Subcutaneous adipose tissue (tissue), 4 donors: Measurements from ENCODE around the gene SAE1. TPM values are rescaled to one million over a fixed set of nuclear protein-coding genes. Genes with fewer than 3 reads are reported as not detected.

ENCODE experiments used
- total RNA-seq, 4 donors: library from RNA; depleted of rRNA; stranded (reverse); fragments of >200 nt; gene quantifications; one replicate each; pipeline ENCODE4 v1.1.0, GENCODE V29; 2016
- TF ChIP-seq, protein P1 (sequence below): fragments of 450-650 bp; IDR thresholded peaks from one replicate; pipeline ENCODE4 v1.5.1; 2016; ENCODE audit warnings: low read depth, mild to moderate bottlenecking, control low read depth, antibody characterized with exemption, moderate library complexity

The SAE1 gene
- total RNA-seq, 4 donors from 2014 or later = 43.9 to 56.7 (median 51.4) TPM

DNA sequence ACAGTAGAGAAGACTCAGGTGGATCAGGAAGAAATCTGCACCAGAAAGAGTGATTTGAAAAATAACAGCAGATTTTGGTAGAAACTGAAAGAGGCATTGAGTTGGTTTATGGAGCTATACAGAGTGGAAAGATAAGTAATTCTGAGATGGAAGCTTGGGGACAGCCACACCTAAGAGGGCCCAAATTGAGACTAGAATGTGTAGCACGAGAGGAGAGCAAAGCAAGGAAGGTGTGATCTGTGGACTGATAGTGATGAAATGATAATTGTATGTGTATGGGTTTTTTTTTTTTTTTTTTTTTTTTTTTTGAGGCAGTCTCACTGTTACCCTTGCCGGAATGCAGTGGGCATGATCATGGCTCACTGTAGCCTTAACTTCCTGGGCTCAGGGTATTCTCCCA lies 16.3 kb downstream of the SAE1 start:
- TF ChIP-seq, protein P1, sequence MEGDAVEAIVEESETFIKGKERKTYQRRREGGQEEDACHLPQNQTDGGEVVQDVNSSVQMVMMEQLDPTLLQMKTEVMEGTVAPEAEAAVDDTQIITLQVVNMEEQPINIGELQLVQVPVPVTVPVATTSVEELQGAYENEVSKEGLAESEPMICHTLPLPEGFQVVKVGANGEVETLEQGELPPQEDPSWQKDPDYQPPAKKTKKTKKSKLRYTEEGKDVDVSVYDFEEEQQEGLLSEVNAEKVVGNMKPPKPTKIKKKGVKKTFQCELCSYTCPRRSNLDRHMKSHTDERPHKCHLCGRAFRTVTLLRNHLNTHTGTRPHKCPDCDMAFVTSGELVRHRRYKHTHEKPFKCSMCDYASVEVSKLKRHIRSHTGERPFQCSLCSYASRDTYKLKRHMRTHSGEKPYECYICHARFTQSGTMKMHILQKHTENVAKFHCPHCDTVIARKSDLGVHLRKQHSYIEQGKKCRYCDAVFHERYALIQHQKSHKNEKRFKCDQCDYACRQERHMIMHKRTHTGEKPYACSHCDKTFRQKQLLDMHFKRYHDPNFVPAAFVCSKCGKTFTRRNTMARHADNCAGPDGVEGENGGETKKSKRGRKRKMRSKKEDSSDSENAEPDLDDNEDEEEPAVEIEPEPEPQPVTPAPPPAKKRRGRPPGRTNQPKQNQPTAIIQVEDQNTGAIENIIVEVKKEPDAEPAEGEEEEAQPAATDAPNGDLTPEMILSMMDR = no peak

DNA sequence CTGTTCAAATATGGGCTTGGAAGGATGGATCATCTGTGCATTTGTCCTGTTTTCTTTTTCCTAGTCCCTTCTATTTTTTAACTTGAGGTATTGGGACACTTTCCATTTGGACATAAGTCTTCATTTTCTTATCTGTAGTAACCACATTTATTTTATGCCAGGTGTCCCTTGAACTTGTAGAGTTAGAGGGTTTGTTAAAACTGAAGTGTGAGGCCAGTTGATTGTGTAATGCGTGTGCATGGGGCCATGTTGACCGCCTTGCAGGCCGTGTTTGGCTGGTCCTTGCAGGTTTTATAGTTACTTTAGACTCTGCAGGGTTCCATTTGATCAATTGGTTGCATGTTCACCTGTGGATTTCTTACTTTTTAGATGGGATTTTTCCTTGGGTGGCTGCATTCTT lies 21.0 kb downstream of the SAE1 start:
- TF ChIP-seq, protein P1 = no peak

DNA sequence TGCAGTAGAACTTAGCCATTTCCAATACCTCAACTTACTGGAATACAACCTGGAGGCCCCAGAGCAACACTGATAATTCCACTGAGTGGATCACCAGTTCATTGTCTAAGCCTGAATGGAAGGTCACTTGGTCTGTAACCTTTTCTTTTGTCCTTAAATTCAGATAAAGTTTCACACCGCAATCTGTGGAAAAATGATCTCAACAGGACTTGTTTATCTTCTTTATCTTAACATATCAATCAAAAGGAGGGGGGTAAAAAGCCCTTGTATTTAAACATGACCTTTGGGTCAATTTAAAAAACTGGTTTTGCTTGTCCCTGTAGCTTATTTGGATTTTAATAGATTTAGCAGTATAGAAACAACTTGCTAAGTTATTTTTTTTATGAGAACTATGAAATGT lies 21.6 kb downstream of the SAE1 start:
- TF ChIP-seq, protein P1 = no peak

DNA sequence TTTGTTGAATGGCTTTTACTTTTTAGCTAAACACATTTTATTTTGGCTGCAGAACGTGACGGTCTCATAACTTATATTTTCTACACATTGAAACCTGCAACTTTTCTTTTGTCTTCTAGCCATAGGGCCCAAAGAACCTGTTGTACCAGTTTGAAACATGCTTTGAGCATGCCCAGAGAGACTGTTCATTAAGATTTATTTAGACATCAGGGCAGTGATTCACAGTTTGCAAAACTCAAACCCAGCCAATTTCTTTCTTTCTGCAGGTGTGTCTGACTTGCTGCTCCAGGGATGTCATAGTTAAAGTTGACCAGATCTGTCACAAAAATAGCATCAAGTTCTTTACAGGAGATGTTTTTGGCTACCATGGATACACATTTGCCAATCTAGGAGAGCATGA lies 22.0 kb downstream of the SAE1 start:
- TF ChIP-seq, protein P1 = no peak

DNA sequence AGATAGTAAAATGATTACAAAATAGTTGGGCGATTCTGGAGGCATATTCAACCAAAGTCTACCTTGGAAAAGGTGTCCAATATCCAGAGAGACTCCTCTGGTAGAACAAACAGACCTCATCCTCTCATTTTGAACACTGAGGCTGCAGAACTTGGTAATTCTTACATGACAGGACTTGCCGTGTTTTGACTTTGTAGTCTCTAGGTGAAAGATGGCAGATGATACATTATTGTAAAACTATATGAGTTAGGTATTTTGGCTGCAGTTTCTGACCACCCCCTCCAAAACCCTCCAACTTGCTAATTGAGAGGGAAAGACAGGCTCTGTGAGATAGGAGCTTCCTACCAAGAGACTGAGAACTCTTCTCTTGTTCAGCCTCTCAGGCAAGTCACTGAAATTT lies 22.6 kb downstream of the SAE1 start:
- TF ChIP-seq, protein P1 = no peak

DNA sequence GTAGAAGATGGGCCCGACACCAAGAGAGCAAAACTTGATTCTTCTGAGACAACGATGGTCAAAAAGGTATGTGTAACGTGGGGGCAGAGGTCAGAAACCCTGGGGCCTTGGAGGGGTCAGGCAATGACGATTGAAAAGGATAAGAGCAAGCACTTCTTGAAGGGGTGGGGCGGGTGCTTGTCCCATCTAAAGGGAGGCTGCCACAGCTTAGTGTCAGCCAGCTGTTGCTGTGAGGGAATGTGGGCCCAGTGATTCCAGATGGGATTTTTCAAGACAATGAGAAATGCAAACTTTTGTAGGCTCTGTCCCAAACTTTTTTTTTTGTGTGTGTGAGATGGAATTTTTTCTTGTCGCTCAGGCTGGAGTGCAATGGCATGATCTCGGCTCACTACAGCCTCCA lies 24.5 kb downstream of the SAE1 start:
- TF ChIP-seq, protein P1 = no peak

DNA sequence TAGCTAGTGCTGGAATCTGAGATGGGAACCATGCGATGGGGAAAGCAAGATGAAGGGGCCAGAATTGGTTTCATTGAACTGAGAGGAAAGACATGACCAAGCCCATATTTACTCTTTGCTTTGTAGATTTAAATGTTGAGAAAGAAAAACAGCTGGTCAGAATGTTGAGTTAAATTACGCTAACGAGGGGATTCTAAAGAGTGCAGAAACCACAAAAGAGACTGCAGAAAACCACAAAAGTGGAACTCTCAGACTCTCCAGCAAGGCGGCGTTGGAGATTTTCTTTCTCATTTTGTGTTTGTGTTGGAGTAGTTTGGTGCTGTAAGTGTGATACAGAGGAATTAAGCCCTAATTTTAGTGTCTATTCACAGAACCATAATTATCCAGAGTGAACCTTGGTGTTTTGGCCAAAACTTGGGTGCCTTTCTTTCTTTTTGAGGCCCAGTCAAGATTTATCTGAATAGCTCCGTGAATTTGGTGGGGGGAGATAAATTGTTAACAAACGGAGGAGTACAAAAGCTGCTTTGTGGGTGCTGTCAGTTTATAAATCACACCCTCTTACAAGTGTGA lies 26.3 kb downstream of the SAE1 start:
- TF ChIP-seq, protein P1 = no peak
